Measurements from ENCODE around the gene NFIC.

Gene NFIC

GRCh38 chr19:3322199-3322978 lies 44.0 kb upstream of the NFIC start:
- no peak for DNase-seq (ENCODE audit: low read depth)
- in situ Hi-C loops (cut with HindIII; ENCODE audit: low sequenced_read_pairs), result loop anchor here (10.0 kb wide), 2 partner anchors 82 to 142 kb away; no protein-coding TSS in a partner anchor
- no peak for TF ChIP-seq CTCF (IDR thresholded peaks at IDR 0.05; ENCODE audit: low read depth, low read length, missing control alignments)
- no peak overlapping the region for H3K4me3 ChIP-seq (ENCODE audit: low read depth, low read length)

GRCh38 chr19:3323026-3323425 lies 43.4 kb upstream of the NFIC start:
- no peak overlapping the region for H3K4me3 ChIP-seq (ENCODE audit: low read depth, low read length)
- no peak for DNase-seq (ENCODE audit: low read depth)
- in situ Hi-C loops (cut with HindIII; ENCODE audit: low sequenced_read_pairs), result loop anchor here (10.0 kb wide), 2 partner anchors 82 to 142 kb away; no protein-coding TSS in a partner anchor
- TF ChIP-seq CTCF (IDR thresholded peaks at IDR 0.05; ENCODE audit: low read depth, low read length, missing control alignments), result no peak

- in situ Hi-C loops (cut with HindIII; ENCODE audit: low sequenced_read_pairs), result loop anchor here (10.0 kb wide), 2 partner anchors 81 to 141 kb away; no protein-coding TSS in a partner anchor
- no peak for TF ChIP-seq CTCF (IDR thresholded peaks at IDR 0.05; ENCODE audit: low read depth, low read length, missing control alignments)
Observed at GRCh38 chr19:3323658-3324057, 42.7 kb upstream of the NFIC start.

GRCh38 chr19:3324405-3324856 lies 42.0 kb upstream of the NFIC start:
- in situ Hi-C loops (cut with HindIII; ENCODE audit: low sequenced_read_pairs), result loop anchor here (10.0 kb wide), 2 partner anchors 80 to 140 kb away; no protein-coding TSS in a partner anchor
- TF ChIP-seq CTCF (IDR thresholded peaks at IDR 0.05; ENCODE audit: low read depth, low read length, missing control alignments), result peak; percentile 72
- no peak overlapping the region for H3K4me3 ChIP-seq (ENCODE audit: low read depth, low read length)
- DNase-seq (ENCODE audit: low read depth), result no peak

More at GRCh38 chr19:3323658-3324057, 42.7 kb upstream of the NFIC start:
- DNase-seq (ENCODE audit: low read depth), result no peak
- no peak overlapping the region for H3K4me3 ChIP-seq (ENCODE audit: low read depth, low read length)

- in situ Hi-C loops (cut with HindIII; ENCODE audit: low sequenced_read_pairs), result loop anchor here (10.0 kb wide), 2 partner anchors 79 to 139 kb away; no protein-coding TSS in a partner anchor
- no peak for TF ChIP-seq CTCF (IDR thresholded peaks at IDR 0.05; ENCODE audit: low read depth, low read length, missing control alignments)
Observed at GRCh38 chr19:3325451-3325850, 40.9 kb upstream of the NFIC start.

GRCh38 chr19:3328743-3329142 lies 37.6 kb upstream of the NFIC start:
- DNase-seq (ENCODE audit: low read depth), result no peak
- in situ Hi-C loops (cut with HindIII; ENCODE audit: low sequenced_read_pairs), result loop anchor here (10.0 kb wide), 2 partner anchors 76 to 136 kb away; no protein-coding TSS in a partner anchor
- no peak overlapping the region for H3K4me3 ChIP-seq (ENCODE audit: low read depth, low read length)
- no peak for TF ChIP-seq CTCF (IDR thresholded peaks at IDR 0.05; ENCODE audit: low read depth, low read length, missing control alignments)

More at GRCh38 chr19:3325451-3325850, 40.9 kb upstream of the NFIC start:
- no peak overlapping the region for H3K4me3 ChIP-seq (ENCODE audit: low read depth, low read length)
- no peak for DNase-seq (ENCODE audit: low read depth)

All from astrocyte of the cerebellum (primary cell).